OCI-LY1 (cell line): ENCODE results near the gene LPCAT1.

Source experiments
- H2AFZ ChIP-seq: fragments of 200-600 bp; sonication (generic), shearing (Covaris generic); 2 replicates; pipeline ENCODE4 v1.6.0; 2014; ENCODE audit warnings: antibody characterized with exemption, mild to moderate bottlenecking, low read length
- H3F3A ChIP-seq: fragments of 200-600 bp; sonication (generic), shearing (Covaris generic); 2 replicates; pipeline ENCODE4 v1.6.0; 2014; ENCODE audit warnings: mild to moderate bottlenecking, antibody characterized with exemption, low read length, moderate library complexity; ENCODE audit not compliant: insufficient read depth
- H3K27ac ChIP-seq: fragments of 200-600 bp; sonication (generic); 2 replicates; pipeline ENCODE4 v1.5.1; 2014; ENCODE audit warnings: low read length, mixed run types, mild to moderate bottlenecking, low read depth; ENCODE audit not compliant: poor library complexity, severe bottlenecking
- H3K27me3 ChIP-seq: fragments of 200-600 bp; sonication (generic); 2 replicates; pipeline ENCODE4 v1.6.0; 2014; ENCODE audit warnings: antibody characterized with exemption, mild to moderate bottlenecking, low read length, moderate library complexity; ENCODE audit not compliant: insufficient read depth
- H3K36me3 ChIP-seq: fragments of 200-600 bp; sonication (generic); 2 replicates; pipeline ENCODE4 v1.6.1; 2014; ENCODE audit warnings: mild to moderate bottlenecking, antibody characterized with exemption, low read length, moderate library complexity, mixed read lengths; ENCODE audit not compliant: insufficient read depth
- H3K4me1 ChIP-seq: fragments of 200-600 bp; sonication (generic); 2 replicates; pipeline ENCODE4 v1.5.1; 2014; ENCODE audit warnings: mild to moderate bottlenecking, low read length, moderate library complexity; ENCODE audit not compliant: insufficient read depth, severe bottlenecking
- H3K4me2 ChIP-seq: fragments of 200-600 bp; sonication (generic), shearing (Covaris generic); 2 replicates; pipeline ENCODE4 v1.6.1; 2014; ENCODE audit warnings: low read length
- H3K4me3 ChIP-seq: fragments of 200-600 bp; sonication (generic); 2 replicates; pipeline ENCODE4 v1.5.1; 2014; ENCODE audit warnings: low read length, low read depth, mild to moderate bottlenecking, mixed read lengths; ENCODE audit not compliant: poor library complexity, severe bottlenecking
- H3K79me2 ChIP-seq: fragments of 200-600 bp; shearing (Covaris generic); 2 replicates; pipeline ENCODE4 v1.6.1; 2016; ENCODE audit warnings: mixed run types, low read length, mixed read lengths; ENCODE audit not compliant: insufficient read depth
- H3K9ac ChIP-seq: fragments of 200-600 bp; sonication (generic), shearing (Covaris generic); 2 replicates; pipeline ENCODE4 v1.6.1; 2014; ENCODE audit warnings: mild to moderate bottlenecking, low read length, mixed read lengths
- H3K9me2 ChIP-seq: fragments of 200-600 bp; sonication (generic), shearing (Covaris generic); 2 replicates; pipeline ENCODE4 v1.6.1; 2014; ENCODE audit warnings: low read depth, mild to moderate bottlenecking, low read length, mixed read lengths
- H3K9me3 ChIP-seq: fragments of 200-600 bp; shearing (Covaris generic); 2 replicates; pipeline ENCODE4 v1.6.1; 2014; ENCODE audit warnings: low read length, mixed read lengths
- H4K20me1 ChIP-seq: fragments of 200-600 bp; sonication (generic), shearing (Covaris generic); 2 replicates; pipeline ENCODE4 v1.6.0; 2016; ENCODE audit warnings: mild to moderate bottlenecking, low read length; ENCODE audit not compliant: insufficient read depth
- CTCF ChIP-seq: fragments of 200-600 bp; sonication (generic), shearing (Covaris generic); IDR thresholded peaks from 2 replicates; pipeline ENCODE4 v1.5.1; 2017; ENCODE audit warnings: mild to moderate bottlenecking, antibody characterized with exemption, low read length, moderate library complexity, mixed read lengths
- EZH2 ChIP-seq: fragments of 200-600 bp; sonication (generic), shearing (Covaris generic); IDR thresholded peaks from 2 replicates; pipeline ENCODE4 v1.8.0; 2017; ENCODE audit warnings: borderline replicate concordance, mixed run types, mild to moderate bottlenecking, antibody characterized with exemption, low read length, moderate library complexity, mixed read lengths

Gene LPCAT1

GRCh38 chr5:1529498-1529897 is 5.7 kb upstream of the LPCAT1 start:
- Histone ChIP-seq H4K20me1 (no peaks in the 10 kb centered on the region), H3K27me3 (no peaks in the 10 kb centered on the region), H3K9me3 (no peaks in the 10 kb centered on the region), H3K4me3 (no peak overlapping the region), H3K4me2 (no peak overlapping the region), H3F3A (no peaks in the 10 kb centered on the region), H2AFZ (no peak overlapping the region), H3K9me2 (no peaks in the 10 kb centered on the region), H3K9ac (no peak overlapping the region), H3K4me1 (peaks cover 12% of the 10 kb centered on the region), H3K79me2 (no peaks in the 10 kb centered on the region), H3K36me3 (no peaks in the 10 kb centered on the region), H3K27ac (no peak overlapping the region)
- TF ChIP-seq CTCF (no peak), EZH2 (no peak)

- Histone ChIP-seq H3K36me3 (no peaks in the 10 kb centered on the region), H3K9ac (no peak overlapping the region), H3K4me1 (peaks cover 21% of the 10 kb centered on the region), H3K9me3 (no peaks in the 10 kb centered on the region), H3K4me3 (no peak overlapping the region), H3K27me3 (0 out of 2 replicates have a peak, but pooled peaks cover under 1% of the 10 kb centered on the region), H3K27ac (no peak overlapping the region), H3F3A (no peaks in the 10 kb centered on the region), H4K20me1 (no peaks in the 10 kb centered on the region), H3K4me2 (no peak overlapping the region), H2AFZ (no peak overlapping the region), H3K9me2 (no peaks in the 10 kb centered on the region), H3K79me2 (no peaks in the 10 kb centered on the region)
- TF ChIP-seq EZH2 (no peak), CTCF (no peak)
Observed at GRCh38 chr5:1527533-1528205, 3.9 kb upstream of the LPCAT1 start.

- Histone ChIP-seq H3K36me3 (no peaks in the 10 kb centered on the region), H3K27ac (no peak overlapping the region), H3K9me3 (no peaks in the 10 kb centered on the region), H3K9ac (no peak overlapping the region), H3K4me1 (peaks cover 29% of the 10 kb centered on the region), H3K79me2 (no peaks in the 10 kb centered on the region), H2AFZ (no peak overlapping the region), H3F3A (no peaks in the 10 kb centered on the region), H3K4me2 (no peak overlapping the region), H4K20me1 (no peaks in the 10 kb centered on the region), H3K4me3 (no peak overlapping the region), H3K9me2 (no peaks in the 10 kb centered on the region), H3K27me3 (0 out of 2 replicates have a peak, but pooled peaks cover 5% of the 10 kb centered on the region)
- TF ChIP-seq EZH2: no peak
- no peak for TF ChIP-seq CTCF
Observed at GRCh38 chr5:1526681-1527131, 2.9 kb upstream of the LPCAT1 start.
